GM18909 (cell line): Measurements from ENCODE around the gene MYH10.

Source experiments
- ATAC-seq: cut with Tn5 transposase; IDR thresholded peaks from one replicate; pipeline ENCODE4 v1.9.1; 2021; ENCODE audit warnings: mild to moderate bottlenecking; ENCODE audit not compliant: unreplicated experiment, poor library complexity

Gene MYH10

GRCh38 chr17:8479431-8479947 lies 151.0 kb downstream of the MYH10 start:
- no peak for ATAC-seq

- no peak for ATAC-seq
Measured at GRCh38 chr17:8477715-8478441, 152.6 kb downstream of the MYH10 start.

- no peak for ATAC-seq
Measured at GRCh38 chr17:8477171-8477570, 153.4 kb downstream of the MYH10 start.

- no peak for ATAC-seq
Measured at GRCh38 chr17:8476741-8477140, 153.8 kb downstream of the MYH10 start.

GRCh38 chr17:8475781-8476180 lies 154.7 kb downstream of the MYH10 start:
- no peak for ATAC-seq

GRCh38 chr17:8475227-8475626 lies 155.3 kb downstream of the MYH10 start:
- no peak for ATAC-seq

- ATAC-seq: no peak
Measured at GRCh38 chr17:8474826-8475225, 155.7 kb downstream of the MYH10 start.

- no peak for ATAC-seq
Measured at GRCh38 chr17:8473451-8474192, 156.9 kb downstream of the MYH10 start.

GRCh38 chr17:8472663-8473062 lies 157.9 kb downstream of the MYH10 start:
- no peak for ATAC-seq

GRCh38 chr17:8470447-8471047 lies 160.0 kb downstream of the MYH10 start:
- ATAC-seq: no peak

GRCh38 chr17:8469964-8470363 lies 160.6 kb downstream of the MYH10 start:
- ATAC-seq: no peak

- ATAC-seq: no peak
Measured at GRCh38 chr17:8468980-8469379, 161.5 kb downstream of the MYH10 start.

GRCh38 chr17:8468127-8468526 lies 162.4 kb downstream of the MYH10 start:
- ATAC-seq: no peak

- ATAC-seq: no peak
Measured at GRCh38 chr17:8467527-8467926, 163.0 kb downstream of the MYH10 start.

- no peak for ATAC-seq
Measured at GRCh38 chr17:8466873-8467272, 163.7 kb downstream of the MYH10 start.

GRCh38 chr17:8466456-8466855 lies 164.1 kb downstream of the MYH10 start:
- ATAC-seq: no peak

- no peak for ATAC-seq
Measured at GRCh38 chr17:8465759-8466158, 164.8 kb downstream of the MYH10 start.

GRCh38 chr17:8465356-8465755 lies 165.2 kb downstream of the MYH10 start:
- ATAC-seq: no peak

GRCh38 chr17:8464941-8465340 lies 165.6 kb downstream of the MYH10 start:
- no peak for ATAC-seq

- ATAC-seq: no peak
Measured at GRCh38 chr17:8463099-8463498, 167.4 kb downstream of the MYH10 start.

- ATAC-seq: no peak
Measured at GRCh38 chr17:8462564-8462963, 168.0 kb downstream of the MYH10 start.
